BJ (cell line): Measurements from ENCODE around the gene LRRC34. TPM values are rescaled to one million over a fixed set of nuclear protein-coding genes. Genes with fewer than 3 reads are reported as not detected.

Experiments
- CTCF ChIA-PET: fragments of 350-600 bp; formaldehyde crosslinking; extraction: SDS; loops from one replicate; lab custom pipeline; 2021; ENCODE audit warnings: antibody characterized with exemption, inconsistent platforms; lab: Yijun Ruan, JAX
- POLR2A ChIA-PET: fragments of 300-600 bp; sonication (Branson Sonifier 250); formaldehyde crosslinking; extraction: SDS; loops from one replicate; lab custom pipeline; 2021; ENCODE audit warnings: antibody characterized with exemption; lab: Charles Lee
- DNase-seq: peaks from one replicate; pipeline ENCODE4 v3.0.0-alpha.2; 2011; ENCODE audit warnings: low read depth
- H3K27me3 ChIP-seq: 2 replicates; pipeline ENCODE4 v1.6.0; 2011; ENCODE audit warnings: low read length; ENCODE audit not compliant: control insufficient read depth, insufficient read depth
- H3K36me3 ChIP-seq: 2 replicates; pipeline ENCODE4 v1.5.1; 2011; ENCODE audit warnings: low read length; ENCODE audit not compliant: control insufficient read depth, insufficient read depth
- H3K4me3 ChIP-seq: 2 replicates; pipeline ENCODE4 v1.5.1; 2011; ENCODE audit warnings: low read depth, mild to moderate bottlenecking, control low read depth, low read length
- CTCF ChIP-seq: IDR thresholded peaks from 2 replicates; pipeline ENCODE4 v1.5.1; 2011; ENCODE audit warnings: low read depth, mild to moderate bottlenecking, control low read depth, inconsistent platforms, low read length, moderate library complexity; ENCODE audit not compliant: insufficient read depth
- polyA plus RNA-seq: library from polyadenylated mRNA; depleted of rRNA; stranded (reverse); fragments of >200 nt; gene quantifications from 2 replicates; pipeline ENCODE4 v1.2.3, GENCODE V29; 2011

The LRRC34 gene
- polyA plus RNA-seq, 1 experiment, result 1.6 TPM

GRCh38 chr3:169848741-169849140, 36.0 kb upstream of the LRRC34 start:
- ChIA-PET POLR2A (no interaction called here), CTCF (interaction anchor here (1.7 kb wide), 1 partner anchor 13 kb away, joined by 5 read pairs; no protein-coding TSS in a partner anchor)
- DNase-seq, result no peak
- no peak for TF ChIP-seq CTCF
- Histone ChIP-seq H3K27me3 (no peaks in the 10 kb centered on the region; the same call in 1 of the 2 replicates), H3K36me3 (no peaks in the 10 kb centered on the region), H3K4me3 (no peak overlapping the region)

DNA sequence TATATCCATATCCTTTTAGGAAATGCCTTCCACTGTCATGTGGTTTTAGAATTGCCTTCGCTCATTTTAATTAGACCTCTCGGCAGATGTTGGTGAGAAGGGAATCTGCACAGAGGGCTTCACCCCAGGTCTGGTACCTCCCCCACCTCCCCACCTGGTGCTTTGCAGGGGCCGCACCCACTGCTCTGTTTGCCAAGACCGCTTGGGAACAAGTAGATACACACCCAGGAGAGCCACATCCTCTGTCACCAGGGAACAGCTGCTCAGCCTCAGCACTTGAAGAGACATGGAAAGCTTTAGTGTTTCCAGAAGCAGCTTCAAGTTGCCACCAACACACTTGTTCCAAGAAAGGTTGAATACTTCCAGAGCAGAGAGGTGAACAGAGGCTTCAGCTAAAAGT, 35.2 kb upstream of the LRRC34 start:
- no peaks in the 10 kb centered on the region; the same call in 1 of the 2 replicates for H3K27me3 ChIP-seq
- CTCF ChIA-PET, result no interaction called here
- DNase-seq, result no peak
- TF ChIP-seq CTCF, result no peak
- POLR2A ChIA-PET, result no interaction called here
- H3K4me3 ChIP-seq, result no peak overlapping the region
- no peaks in the 10 kb centered on the region for H3K36me3 ChIP-seq

GRCh38 chr3:169846458-169847193, 33.9 kb upstream of the LRRC34 start:
- no peak overlapping the region for H3K4me3 ChIP-seq
- no peak for TF ChIP-seq CTCF
- ChIA-PET CTCF (no interaction called here), POLR2A (no interaction called here)
- peak; percentile 14 for DNase-seq
- H3K27me3 ChIP-seq, result no peaks in the 10 kb centered on the region; the same call in 1 of the 2 replicates
- no peaks in the 10 kb centered on the region for H3K36me3 ChIP-seq

DNA sequence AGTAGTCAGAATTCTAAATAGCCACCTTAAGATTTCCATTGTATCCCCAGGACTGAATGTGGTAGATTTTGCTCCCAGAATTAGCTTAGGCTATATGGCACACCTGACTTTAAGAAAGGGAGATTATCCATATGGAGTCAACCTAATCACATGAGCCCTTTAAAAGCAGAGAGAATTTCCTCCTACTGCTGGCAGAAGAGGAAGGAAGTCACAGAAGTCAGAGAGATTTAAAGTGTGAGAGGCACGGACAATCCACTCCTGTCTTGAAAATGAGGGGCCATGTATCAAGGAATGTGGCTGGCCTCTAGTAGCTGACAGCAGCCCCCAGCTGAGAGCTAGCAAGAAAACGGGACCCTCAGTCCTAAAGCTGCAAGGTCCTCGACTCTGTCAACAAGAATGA, 30.3 kb upstream of the LRRC34 start:
- no peaks in the 10 kb centered on the region for H3K27me3 ChIP-seq
- H3K4me3 ChIP-seq, result no peak overlapping the region
- TF ChIP-seq CTCF, result no peak
- POLR2A ChIA-PET, result interaction anchor here (0.6 kb wide), 1 partner anchor 694 kb away, joined by 4 read pairs; no protein-coding TSS in a partner anchor
- no peaks in the 10 kb centered on the region for H3K36me3 ChIP-seq
- CTCF ChIA-PET, result no interaction called here
- DNase-seq, result no peak

- H3K36me3 ChIP-seq, result no peaks in the 10 kb centered on the region
- POLR2A ChIA-PET, result no interaction called here
- CTCF ChIA-PET, result interaction anchor here (0.8 kb wide), 1 partner anchor 11 kb away, joined by 3 read pairs; no protein-coding TSS in a partner anchor
- no peak for TF ChIP-seq CTCF
- H3K4me3 ChIP-seq, result no peak overlapping the region
- no peak for DNase-seq
- no peaks in the 10 kb centered on the region for H3K27me3 ChIP-seq
These were observed 28.5 kb upstream of the LRRC34 start for GRCh38 chr3:169841171-169841570.
